22Rv1 (cell line): Measurements from ENCODE around the gene DAZAP2.

Experiments used
- CTCF ChIP-seq: fragments of 450-650 bp; IDR thresholded peaks from 2 replicates; pipeline ENCODE4 v1.5.1; 2017; ENCODE audit warnings: mild to moderate bottlenecking
- ZFX ChIP-seq: fragments of 450-650 bp; IDR thresholded peaks from 2 replicates; pipeline ENCODE4 v1.6.1; 2017; ENCODE audit warnings: antibody characterized with exemption, borderline replicate concordance

DNA sequence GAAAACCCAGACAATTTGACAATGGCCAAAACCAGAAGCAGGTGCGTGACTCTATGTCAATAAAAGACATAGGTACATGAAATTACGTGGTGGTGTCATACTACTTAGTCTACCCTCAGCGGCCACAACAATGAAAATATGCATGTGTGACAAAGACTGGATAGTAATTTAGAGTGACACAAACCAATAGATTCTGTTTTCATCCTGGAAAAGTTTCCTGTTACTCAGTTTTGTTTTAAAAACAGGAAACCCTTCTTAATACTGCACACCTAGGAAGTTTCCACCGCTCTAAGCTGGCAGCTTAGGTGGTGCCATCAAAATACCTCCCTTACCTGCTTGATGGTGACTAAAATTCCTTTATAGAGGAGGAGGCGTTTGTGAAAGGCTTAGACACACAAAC lies 35.9 kb upstream of the DAZAP2 start:
- TF ChIP-seq CTCF (no peak), ZFX (no peak)
